OCI-LY7 (cell line): ENCODE data around the gene STIP1. TPM values are rescaled to one million over a fixed set of nuclear protein-coding genes. Genes with fewer than 3 reads are reported as not detected.

Experiments used
- BruUV-seq: library from RNA; stranded (reverse); fragments of 400-500 nt; replicated peaks from 2 replicates; lab custom pipeline; 2021; lab: Mats Ljungman, UMichigan
- CTCF ChIA-PET: fragments of 300-600 bp; sonication (Branson Sonifier 250); formaldehyde crosslinking; loops from one replicate; lab custom pipeline; 2022; ENCODE audit warnings: antibody characterized with exemption; ENCODE audit not compliant: unreplicated experiment; lab: Charles Lee
- POLR2A ChIA-PET: fragments of 300-600 bp; sonication (Branson Sonifier 250); formaldehyde crosslinking; loops from one replicate; lab custom pipeline; 2022; ENCODE audit warnings: antibody characterized with exemption; lab: Charles Lee
- DNase-seq: peaks from one replicate; pipeline ENCODE4 v3.0.0-alpha.2; 2015; ENCODE audit warnings: low spot score
- H2AFZ ChIP-seq: fragments of 200-600 bp; sonication (generic), shearing (Covaris generic); 2 replicates; pipeline ENCODE4 v1.6.1; 2014; ENCODE audit warnings: mild to moderate bottlenecking, antibody characterized with exemption, low read length, moderate library complexity
- H3K27ac ChIP-seq: fragments of 200-600 bp; sonication (generic); 2 replicates; pipeline ENCODE4 v1.5.1; 2014; ENCODE audit warnings: mixed run types, low read depth, mild to moderate bottlenecking, moderate library complexity, low read length, inconsistent platforms; ENCODE audit not compliant: poor library complexity, severe bottlenecking
- H3K36me3 ChIP-seq: fragments of 200-600 bp; sonication (generic); 2 replicates; pipeline ENCODE4 v1.6.1; 2014; ENCODE audit warnings: mild to moderate bottlenecking, antibody characterized with exemption, low read length, moderate library complexity, mixed read lengths; ENCODE audit not compliant: insufficient read depth
- H3K4me1 ChIP-seq: fragments of 200-600 bp; sonication (generic); 2 replicates; pipeline ENCODE4 v1.5.1; 2014; ENCODE audit warnings: mild to moderate bottlenecking, low read length; ENCODE audit not compliant: insufficient read depth, poor library complexity, severe bottlenecking
- H3K4me2 ChIP-seq: fragments of 200-600 bp; sonication (generic); 2 replicates; pipeline ENCODE4 v1.6.1; 2014; ENCODE audit warnings: mild to moderate bottlenecking, low read length
- H3K4me3 ChIP-seq: fragments of 200-600 bp; sonication (generic); 2 replicates; pipeline ENCODE4 v1.5.1; 2014; ENCODE audit warnings: mild to moderate bottlenecking, low read depth, low read length; ENCODE audit not compliant: poor library complexity, severe bottlenecking
- H3K79me2 ChIP-seq: fragments of 200-600 bp; sonication (generic); 2 replicates; pipeline ENCODE4 v1.6.1; 2016; ENCODE audit warnings: low read depth, mild to moderate bottlenecking, low read length, moderate library complexity, mixed read lengths; ENCODE audit not compliant: insufficient read depth
- H3K9me2 ChIP-seq: fragments of 200-600 bp; sonication (generic); 2 replicates; pipeline ENCODE4 v1.6.1; 2016; ENCODE audit warnings: mild to moderate bottlenecking, low read length, mixed read lengths; ENCODE audit not compliant: insufficient read depth
- H3K9me3 ChIP-seq: fragments of 200-600 bp; sonication (generic); 2 replicates; pipeline ENCODE4 v1.6.1; 2014; ENCODE audit warnings: mild to moderate bottlenecking, mixed run types, low read length, mixed read lengths
- H4K20me1 ChIP-seq: fragments of 200-600 bp; sonication (generic); 2 replicates; pipeline ENCODE4 v1.6.1; 2014; ENCODE audit warnings: mild to moderate bottlenecking, antibody characterized with exemption, low read length, moderate library complexity, mixed read lengths; ENCODE audit not compliant: insufficient read depth
- CTCF ChIP-seq: fragments of 200-600 bp; sonication (generic); conservative IDR thresholded peaks from 2 replicates; pipeline ENCODE4 v1.5.1; 2014; ENCODE audit warnings: mild to moderate bottlenecking, antibody characterized with exemption, low read length, moderate library complexity, mixed read lengths
- EZH2phosphoT487 ChIP-seq: fragments of 200-600 bp; sonication (generic); IDR thresholded peaks from 2 replicates; pipeline ENCODE4 v1.6.1; 2018; ENCODE audit warnings: low read depth, borderline replicate concordance, mild to moderate bottlenecking, mixed run types, antibody characterized with exemption, low read length, moderate library complexity, mixed read lengths
- intact Hi-C: fragments of 100-400 bp; cut with micrococcal nuclease; formaldehyde crosslinking; loops from one replicate; pipeline ENCODE4 v1.10.0; 2022; ENCODE audit not compliant: unreplicated experiment
- total RNA-seq, 2 experiments: library from RNA; depleted of rRNA in 1 of 2; stranded (reverse); fragments of >200 nt in 1 of 2; shearing (Covaris generic) in 1 of 2; gene quantifications; 2 replicates each; pipeline ENCODE4 v1.2.3, GENCODE V29; 2014 to 2022

The STIP1 gene
- total RNA-seq, 2 experiments from 2014 or later, result 240 to 271 TPM

GRCh38 chr11:64163951-64164350, 22.0 kb upstream of the STIP1 start:
- Histone ChIP-seq H3K27ac (no peak overlapping the region), H3K4me1 (peaks cover 19% of the 10 kb centered on the region), H3K4me3 (no peak overlapping the region), H3K9me2 (no peaks in the 10 kb centered on the region), H3K79me2 (no peaks in the 10 kb centered on the region), H2AFZ (no peak overlapping the region), H3K4me2 (no peak overlapping the region), H3K9me3 (no peaks in the 10 kb centered on the region), H3K36me3 (no peaks in the 10 kb centered on the region), H4K20me1 (no peaks in the 10 kb centered on the region)
- ChIA-PET CTCF (no interaction called here), POLR2A (no interaction called here)
- no peak; the same call in 1 of the 2 replicates for TF ChIP-seq CTCF
- no peak for TF ChIP-seq EZH2phosphoT487
- DNase-seq, result no peak
- intact Hi-C loops, result no loop called here
- BruUV-seq, result no TSS peak

- TF ChIP-seq CTCF, result no peak
- TF ChIP-seq EZH2phosphoT487, result no peak
- peak overlapping the region; percentile 63 for H3K4me2 ChIP-seq
- intact Hi-C loops, result no loop called here
- H3K9me3 ChIP-seq, result no peaks in the 10 kb centered on the region
- no peak overlapping the region for H2AFZ ChIP-seq
- H3K79me2 ChIP-seq, result no peaks in the 10 kb centered on the region
- CTCF ChIA-PET, result no interaction called here
- no peaks in the 10 kb centered on the region for H4K20me1 ChIP-seq
- no peaks in the 10 kb centered on the region for H3K9me2 ChIP-seq
- H3K27ac ChIP-seq, result no peak overlapping the region
- BruUV-seq, result no TSS peak
- DNase-seq, result no peak
- peaks cover 19% of the 10 kb centered on the region for H3K4me1 ChIP-seq
- H3K36me3 ChIP-seq, result no peaks in the 10 kb centered on the region
- POLR2A ChIA-PET, result interaction anchor here (1.0 kb wide), 1 partner anchor 43 kb away, joined by 3 read pairs; no protein-coding TSS in a partner anchor
- peak overlapping the region; percentile 67 for H3K4me3 ChIP-seq
Measured at GRCh38 chr11:64164392-64165312, 21.3 kb upstream of the STIP1 start.

GRCh38 chr11:64165481-64165841, 20.5 kb upstream of the STIP1 start:
- Histone ChIP-seq H3K27ac (no peak overlapping the region), H2AFZ (peak overlapping the region; percentile 91; the same call in 1 of the 2 replicates), H3K4me1 (peaks cover 19% of the 10 kb centered on the region), H4K20me1 (no peaks in the 10 kb centered on the region), H3K36me3 (no peaks in the 10 kb centered on the region), H3K79me2 (no peaks in the 10 kb centered on the region), H3K4me3 (peak overlapping the region; percentile 67), H3K9me2 (no peaks in the 10 kb centered on the region), H3K4me2 (peak overlapping the region; percentile 63), H3K9me3 (no peaks in the 10 kb centered on the region)
- BruUV-seq, result no TSS peak
- ChIA-PET POLR2A (interaction anchor here (1.0 kb wide), 1 partner anchor 42 kb away, joined by 3 read pairs; no protein-coding TSS in a partner anchor), CTCF (no interaction called here)
- TF ChIP-seq EZH2phosphoT487 (no peak), CTCF (no peak)
- peak; percentile 18 for DNase-seq
- intact Hi-C loops, result no loop called here
